GM13976 (cell line): Measurements from ENCODE around the gene UCN.
A peak's percentile ranks its signal among the peaks of the same experiment; 100 is the strongest.

ENCODE experiments used
- DNase-seq: peaks from one replicate; pipeline ENCODE4 v3.0.0; 2012; ENCODE audit warnings: low spot score
- CTCF ChIP-seq: IDR thresholded peaks from 2 replicates; pipeline ENCODE4 v1.5.1; 2012; ENCODE audit warnings: borderline replicate concordance, mild to moderate bottlenecking; ENCODE audit not compliant: insufficient read depth; ENCODE audit errors: extremely low read depth, missing control alignments, control extremely low read depth
- in situ Hi-C: fragments of 300-500 bp; cut with MboI; formaldehyde crosslinking; loops from one replicate; pipeline ENCODE4 v1.12.0; 2022; ENCODE audit warnings: low sequenced_read_pairs, mixed read lengths, inconsistent platforms; ENCODE audit not compliant: unreplicated experiment

The UCN gene

GRCh38 chr2:27262379-27263286 is 45.6 kb downstream of the UCN start, which contains the start of gene SLC30A3:
TSS of gene SLC30A3 (minus strand) at chr2:27263047. CDS start at chr2:27262906, 141 bp downstream.
- in situ Hi-C loops = no loop called here
- TF ChIP-seq CTCF = peak; percentile 3
- peak; percentile 92 for DNase-seq

- DNase-seq = peak; percentile 34
- no peak for TF ChIP-seq CTCF
- in situ Hi-C loops = no loop called here
Observed at GRCh38 chr2:27261926-27262298, 46.3 kb downstream of the UCN start.

GRCh38 chr2:27261241-27261925 is 46.9 kb downstream of the UCN start:
- in situ Hi-C loops = no loop called here
- DNase-seq = no peak
- no peak for TF ChIP-seq CTCF

- no peak for DNase-seq
- no peak for TF ChIP-seq CTCF
- in situ Hi-C loops = no loop called here
Observed at GRCh38 chr2:27258051-27258450, 50.2 kb downstream of the UCN start.
